SH-SY5Y (cell line): Measurements from ENCODE around the gene ARHGAP15.

ENCODE experiments used
- GATA2 ChIP-seq: IDR thresholded peaks from 2 replicates; pipeline ENCODE4 v1.6.1; 2011; ENCODE audit warnings: mild to moderate bottlenecking, low read depth, low read length
- GATA3 ChIP-seq: IDR thresholded peaks from 2 replicates; pipeline ENCODE4 v1.6.1; 2011; ENCODE audit warnings: low read depth, mild to moderate bottlenecking, low read length, moderate library complexity

GRCh38 chr2:143157418-143157817, 28.2 kb downstream of the ARHGAP15 start:
- TF ChIP-seq GATA3 (no peak), GATA2 (no peak)
